GM12864 (cell line): ENCODE measurements around the gene LDAH.
A peak's percentile ranks its signal among the peaks of the same experiment; 100 is the strongest.

Experiments
- DNase-seq: peaks from one replicate; pipeline ENCODE4 v3.0.0-alpha.2; 2011; ENCODE audit warnings: low read depth
- H3K4me3 ChIP-seq: 2 replicates; pipeline ENCODE4 v1.5.1; 2011; ENCODE audit warnings: mild to moderate bottlenecking, low read depth, low read length, control low read depth
- TF ChIP-seq, protein P1 (sequence below): IDR thresholded peaks from 2 replicates; pipeline ENCODE4 v1.5.1; 2011; ENCODE audit warnings: low read depth, mild to moderate bottlenecking, moderate library complexity, low read length, control low read depth, inconsistent platforms; ENCODE audit errors: missing control alignments

Gene LDAH

DNA sequence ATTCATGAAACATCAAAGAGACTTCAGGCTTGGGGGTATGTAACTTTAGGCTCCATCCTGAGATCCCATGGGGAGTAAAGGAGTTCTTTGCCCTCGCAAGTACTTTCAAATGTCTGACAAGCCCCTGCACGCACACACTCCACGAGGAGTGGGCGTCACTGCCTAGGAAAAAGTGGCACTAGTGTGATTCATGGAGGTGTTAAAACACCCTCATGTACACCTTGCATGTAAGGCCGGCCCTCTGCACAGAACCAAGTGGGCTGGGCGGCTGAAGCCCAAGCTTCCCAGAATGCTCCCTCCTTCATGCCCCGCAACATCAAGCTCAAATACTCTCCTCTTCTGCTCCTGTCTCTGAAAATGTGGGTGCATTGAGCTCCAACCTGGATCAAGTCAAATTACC, 179.8 kb downstream of the LDAH start:
- TF ChIP-seq, protein P1, sequence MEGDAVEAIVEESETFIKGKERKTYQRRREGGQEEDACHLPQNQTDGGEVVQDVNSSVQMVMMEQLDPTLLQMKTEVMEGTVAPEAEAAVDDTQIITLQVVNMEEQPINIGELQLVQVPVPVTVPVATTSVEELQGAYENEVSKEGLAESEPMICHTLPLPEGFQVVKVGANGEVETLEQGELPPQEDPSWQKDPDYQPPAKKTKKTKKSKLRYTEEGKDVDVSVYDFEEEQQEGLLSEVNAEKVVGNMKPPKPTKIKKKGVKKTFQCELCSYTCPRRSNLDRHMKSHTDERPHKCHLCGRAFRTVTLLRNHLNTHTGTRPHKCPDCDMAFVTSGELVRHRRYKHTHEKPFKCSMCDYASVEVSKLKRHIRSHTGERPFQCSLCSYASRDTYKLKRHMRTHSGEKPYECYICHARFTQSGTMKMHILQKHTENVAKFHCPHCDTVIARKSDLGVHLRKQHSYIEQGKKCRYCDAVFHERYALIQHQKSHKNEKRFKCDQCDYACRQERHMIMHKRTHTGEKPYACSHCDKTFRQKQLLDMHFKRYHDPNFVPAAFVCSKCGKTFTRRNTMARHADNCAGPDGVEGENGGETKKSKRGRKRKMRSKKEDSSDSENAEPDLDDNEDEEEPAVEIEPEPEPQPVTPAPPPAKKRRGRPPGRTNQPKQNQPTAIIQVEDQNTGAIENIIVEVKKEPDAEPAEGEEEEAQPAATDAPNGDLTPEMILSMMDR: no peak
- H3K4me3 ChIP-seq: no peak overlapping the region
- no peak for DNase-seq

DNA sequence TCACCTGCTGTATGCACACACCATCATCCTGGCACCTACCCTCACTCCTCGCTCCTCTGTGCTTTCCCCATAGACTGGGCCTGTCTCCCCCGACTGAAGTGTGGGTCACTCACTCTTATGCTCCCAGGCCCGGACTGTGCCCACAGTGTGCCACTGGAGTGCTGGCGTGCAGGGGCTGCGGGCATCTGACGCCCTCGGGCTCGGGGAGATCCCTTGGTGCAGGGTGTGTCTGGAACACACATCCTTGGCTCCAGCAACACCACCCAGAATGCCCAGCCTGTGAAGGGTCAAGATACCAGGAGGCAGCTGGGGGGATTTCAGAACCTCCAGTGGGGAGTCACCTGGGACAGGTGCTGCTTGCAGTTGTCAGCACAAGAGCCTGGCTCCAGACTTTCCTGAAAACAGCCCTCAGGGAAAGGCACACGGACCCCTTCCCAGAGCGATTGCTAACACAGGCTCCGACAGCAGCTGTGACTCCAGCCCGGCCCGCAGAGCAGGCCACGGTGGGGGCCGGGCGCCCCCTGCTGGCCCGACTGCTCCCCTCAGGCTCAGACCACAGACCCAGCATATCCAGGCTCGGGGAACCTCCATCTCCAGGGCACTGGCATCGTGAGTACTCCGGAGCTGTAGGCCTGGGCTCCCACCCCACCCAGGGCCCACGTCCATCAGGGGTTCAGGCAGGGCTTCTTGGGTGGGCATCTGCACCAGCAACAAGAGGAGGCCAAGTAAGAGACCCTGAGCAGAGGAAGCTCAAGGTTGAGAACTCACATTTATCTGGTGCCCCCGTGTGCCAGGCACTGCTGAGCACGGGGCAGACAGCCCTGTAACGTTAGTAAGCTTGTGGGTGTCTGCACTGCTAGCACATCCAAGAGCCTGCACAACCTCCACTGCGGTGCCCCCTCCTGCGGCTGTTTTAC, 180.6 kb downstream of the LDAH start:
- no peak overlapping the region for H3K4me3 ChIP-seq
- TF ChIP-seq, protein P1: peak; percentile 97
- DNase-seq: no peak

DNA sequence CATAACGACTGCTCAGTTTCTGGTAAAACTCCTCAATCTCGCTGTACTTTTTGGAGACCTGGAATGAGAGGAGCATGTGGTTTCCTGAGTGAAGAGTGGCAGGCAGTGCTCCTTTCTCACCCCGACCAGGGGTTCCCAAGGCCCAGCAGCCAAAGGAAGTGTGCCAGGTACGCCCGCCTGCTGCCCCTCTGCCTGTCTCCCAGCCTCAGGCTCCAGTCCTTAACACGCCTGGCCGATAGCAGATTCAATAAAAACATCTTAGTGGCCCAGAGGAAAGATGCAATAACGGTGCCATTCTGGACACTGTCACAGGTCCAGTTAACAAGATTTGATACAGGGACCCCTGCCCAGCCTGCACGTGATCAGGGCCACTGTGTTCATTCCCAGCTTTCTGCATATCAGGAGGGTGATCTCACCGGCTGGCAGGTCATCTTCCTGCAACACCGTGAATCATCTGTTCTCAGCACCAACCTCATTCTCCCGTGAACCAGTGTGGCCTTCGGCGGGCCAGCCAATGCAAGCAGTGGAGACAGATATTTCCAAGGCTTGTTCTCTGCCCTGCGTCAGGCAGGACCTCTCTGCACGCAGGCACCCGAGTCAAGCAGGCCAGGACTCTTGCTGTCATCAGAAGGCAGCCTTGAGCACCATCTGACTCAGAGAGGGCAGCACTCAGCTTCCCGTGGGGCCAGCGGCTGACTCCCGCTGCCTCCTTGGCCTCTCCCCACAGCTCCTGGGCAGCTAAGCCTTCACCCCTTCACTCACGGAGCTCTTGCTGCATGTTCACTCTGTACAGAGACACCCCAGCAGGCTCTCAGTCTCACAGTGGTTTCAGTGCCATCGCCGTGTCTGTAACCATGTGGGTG, 181.5 kb downstream of the LDAH start:
- DNase-seq: no peak
- TF ChIP-seq, protein P1: no peak
- H3K4me3 ChIP-seq: no peak overlapping the region

DNA sequence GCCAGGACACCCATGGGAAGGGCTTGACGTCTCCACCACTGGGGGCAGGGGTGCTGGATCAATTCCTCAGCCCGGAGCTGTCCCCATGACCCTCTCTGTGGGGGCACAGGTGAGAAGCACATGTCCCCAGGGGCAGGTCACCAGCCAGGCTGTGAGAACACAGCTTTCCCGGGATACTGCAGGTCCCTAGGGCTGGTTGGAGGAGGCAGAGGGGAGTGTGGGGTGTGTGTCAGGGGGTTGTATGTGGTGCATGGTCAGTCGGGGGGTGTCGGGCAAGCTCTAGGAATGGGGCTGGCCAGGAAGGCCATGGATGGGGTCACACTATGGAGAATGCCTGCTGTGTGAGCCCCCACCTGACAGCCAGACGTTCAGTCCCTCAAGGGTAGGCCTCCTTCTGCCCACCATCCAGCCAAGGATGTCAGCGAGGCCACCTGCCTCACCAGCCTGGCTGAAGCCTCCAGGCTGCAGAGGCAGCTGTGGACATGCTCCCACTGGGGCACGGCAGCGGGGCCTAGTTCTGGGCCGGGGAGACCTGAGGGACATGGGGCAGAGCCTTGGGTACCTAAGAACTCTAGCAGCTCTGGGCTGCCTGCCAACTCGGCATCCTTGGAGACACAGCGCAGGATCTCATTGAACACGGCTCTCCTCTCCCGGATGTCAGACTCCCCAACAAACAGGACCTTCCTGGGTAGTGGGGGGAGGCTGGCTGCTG, 182.3 kb downstream of the LDAH start:
- H3K4me3 ChIP-seq: no peak overlapping the region
- TF ChIP-seq, protein P1: no peak
- no peak for DNase-seq

DNA sequence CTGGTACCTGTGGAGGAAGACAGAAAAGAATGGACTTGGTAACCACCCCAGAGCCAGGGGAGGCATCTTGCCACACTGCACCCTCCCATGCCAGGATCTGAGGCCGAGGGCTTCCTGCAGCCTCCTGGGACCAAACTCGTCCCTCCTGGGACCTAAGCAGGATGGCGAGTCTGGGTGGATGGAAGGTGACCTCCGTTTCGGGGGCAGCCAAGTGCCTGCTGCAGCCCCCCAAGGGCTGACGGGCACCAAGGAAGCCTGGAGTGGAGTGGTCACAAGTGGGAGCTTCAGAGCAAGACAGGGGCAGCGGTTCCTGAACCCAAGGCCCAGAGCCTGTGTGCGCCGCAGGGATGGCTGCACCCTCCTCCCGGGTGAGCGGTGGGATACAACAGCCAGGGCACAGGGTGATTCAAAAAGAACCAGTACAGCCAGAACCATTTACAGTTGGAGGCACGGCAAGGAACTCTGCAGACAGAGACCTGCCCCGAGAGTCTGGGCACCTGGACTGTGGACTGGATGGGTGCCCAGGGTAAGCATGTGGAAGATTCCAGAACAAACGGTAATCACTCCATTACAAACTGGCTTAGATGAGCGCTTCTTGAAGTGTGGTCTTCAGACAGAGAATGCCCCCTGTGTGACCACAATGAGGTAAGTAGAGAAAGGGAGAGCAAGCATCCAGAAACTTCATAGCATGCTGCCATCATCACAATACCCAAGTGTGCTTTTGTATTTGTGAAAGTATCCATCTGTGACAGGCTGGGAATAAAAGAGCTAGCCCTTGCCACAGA, 184.1 kb downstream of the LDAH start:
- no peak for DNase-seq
- TF ChIP-seq, protein P1: no peak
- no peak overlapping the region for H3K4me3 ChIP-seq

DNA sequence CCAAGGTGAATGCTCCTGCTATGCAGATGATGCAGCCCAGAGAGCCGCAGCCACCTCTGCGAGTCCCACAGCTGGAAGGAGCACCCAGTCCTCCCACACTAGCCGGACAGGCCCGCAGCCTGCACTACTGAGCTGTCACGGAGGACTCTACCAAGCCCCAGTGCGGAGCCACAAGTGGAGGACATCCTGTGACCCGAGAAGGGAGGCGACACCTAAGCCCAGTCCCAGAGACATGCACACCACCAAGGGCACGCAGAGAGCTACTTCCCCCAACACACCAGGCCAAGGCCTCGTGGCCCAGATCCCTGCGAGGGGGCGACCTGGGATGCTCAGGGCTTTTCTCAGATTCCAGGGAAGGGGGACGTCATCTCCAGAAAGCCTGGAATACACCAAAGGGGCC, 184.9 kb downstream of the LDAH start:
- H3K4me3 ChIP-seq: no peak overlapping the region
- TF ChIP-seq, protein P1: no peak
- no peak for DNase-seq
